ENCODE data around the gene HSPB7.

The HSPB7 gene

GRCh38 chr1:15966081-15966955, 51.5 kb downstream of the HSPB7 start:
- TF ChIP-seq CTCF (IDR thresholded peaks at IDR 0.05; ENCODE audit: extremely low read depth, insufficient read depth, missing control alignments): no peak
- peak; percentile 89 for DNase-seq (ENCODE audit: low spot score)
- in situ Hi-C loops (cut with MboI; ENCODE audit: low pct_unique_long_range_greater_than_20kb, low sequenced_read_pairs, unreplicated experiment): no loop called here

- no peak for DNase-seq (ENCODE audit: low spot score)
- TF ChIP-seq CTCF (IDR thresholded peaks at IDR 0.05; ENCODE audit: extremely low read depth, insufficient read depth, missing control alignments): no peak
- in situ Hi-C loops (cut with MboI; ENCODE audit: low pct_unique_long_range_greater_than_20kb, low sequenced_read_pairs, unreplicated experiment): no loop called here
These were observed 52.5 kb downstream of the HSPB7 start for GRCh38 chr1:15965228-15965767.

Measured in GM13977 (cell line).